Tibial nerve (tissue), 4 donors: Measurements from ENCODE around the gene FFAR1.

Source experiments
- EP300 ChIP-seq, 2 donors: sonication (generic); formaldehyde crosslinking; IDR thresholded peaks; one replicate each; pipeline ENCODE4 v1.6.1; 2017; ENCODE audit warnings: antibody characterized with exemption in 2 of 2, mild to moderate bottlenecking in 1 of 2
- POLR2A ChIP-seq, 2 donors: fragments of 450-650 bp; IDR thresholded peaks; one replicate each; pipeline ENCODE4 v1.6.1; 2017; ENCODE audit warnings: antibody characterized with exemption in 2 of 2, mild to moderate bottlenecking in 2 of 2, moderate library complexity in 2 of 2
- TF ChIP-seq, protein P1 (sequence below), 5 experiments: fragments of 200-600 bp in 3 of 5; fragments of 450-650 bp in 2 of 5; sonication (generic) in 3 of 5; IDR thresholded peaks; one replicate each; pipeline ENCODE4 v1.5.1; 2016 to 2019; ENCODE audit warnings: antibody characterized with exemption in 5 of 5, mild to moderate bottlenecking in 3 of 5, moderate library complexity in 2 of 5

DNA sequence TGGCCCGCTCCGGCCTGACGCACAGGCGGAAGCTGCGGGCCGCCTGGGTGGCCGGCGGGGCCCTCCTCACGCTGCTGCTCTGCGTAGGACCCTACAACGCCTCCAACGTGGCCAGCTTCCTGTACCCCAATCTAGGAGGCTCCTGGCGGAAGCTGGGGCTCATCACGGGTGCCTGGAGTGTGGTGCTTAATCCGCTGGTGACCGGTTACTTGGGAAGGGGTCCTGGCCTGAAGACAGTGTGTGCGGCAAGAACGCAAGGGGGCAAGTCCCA lies 4.4 kb downstream of the FFAR1 start:
- TF ChIP-seq, protein P1, sequence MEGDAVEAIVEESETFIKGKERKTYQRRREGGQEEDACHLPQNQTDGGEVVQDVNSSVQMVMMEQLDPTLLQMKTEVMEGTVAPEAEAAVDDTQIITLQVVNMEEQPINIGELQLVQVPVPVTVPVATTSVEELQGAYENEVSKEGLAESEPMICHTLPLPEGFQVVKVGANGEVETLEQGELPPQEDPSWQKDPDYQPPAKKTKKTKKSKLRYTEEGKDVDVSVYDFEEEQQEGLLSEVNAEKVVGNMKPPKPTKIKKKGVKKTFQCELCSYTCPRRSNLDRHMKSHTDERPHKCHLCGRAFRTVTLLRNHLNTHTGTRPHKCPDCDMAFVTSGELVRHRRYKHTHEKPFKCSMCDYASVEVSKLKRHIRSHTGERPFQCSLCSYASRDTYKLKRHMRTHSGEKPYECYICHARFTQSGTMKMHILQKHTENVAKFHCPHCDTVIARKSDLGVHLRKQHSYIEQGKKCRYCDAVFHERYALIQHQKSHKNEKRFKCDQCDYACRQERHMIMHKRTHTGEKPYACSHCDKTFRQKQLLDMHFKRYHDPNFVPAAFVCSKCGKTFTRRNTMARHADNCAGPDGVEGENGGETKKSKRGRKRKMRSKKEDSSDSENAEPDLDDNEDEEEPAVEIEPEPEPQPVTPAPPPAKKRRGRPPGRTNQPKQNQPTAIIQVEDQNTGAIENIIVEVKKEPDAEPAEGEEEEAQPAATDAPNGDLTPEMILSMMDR (IDR thresholded peaks at IDR 0.05), result no peak
- TF ChIP-seq POLR2A (IDR thresholded peaks at IDR 0.05) (no peak), EP300 (IDR thresholded peaks at IDR 0.05) (no peak)
